ENCODE results near the gene NUSAP1.

DNA sequence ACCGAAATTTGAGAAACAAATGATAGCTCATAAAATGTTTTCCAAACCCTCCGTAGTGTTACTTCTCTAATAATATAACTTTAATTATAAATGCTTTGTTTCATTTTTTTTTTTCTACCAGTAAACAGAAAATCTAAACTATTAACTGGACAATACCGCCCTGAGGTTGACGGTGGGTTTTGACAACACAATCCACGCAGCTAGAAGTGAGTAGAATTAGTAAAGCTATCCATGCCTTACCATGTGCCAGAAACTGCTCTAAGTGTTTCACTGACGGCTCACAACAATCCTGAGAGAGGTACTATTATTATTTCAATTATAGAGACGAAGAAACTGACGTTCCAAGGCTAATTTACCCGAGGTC, 69.2 kb downstream of the NUSAP1 start:
- TF ChIP-seq, protein P1, sequence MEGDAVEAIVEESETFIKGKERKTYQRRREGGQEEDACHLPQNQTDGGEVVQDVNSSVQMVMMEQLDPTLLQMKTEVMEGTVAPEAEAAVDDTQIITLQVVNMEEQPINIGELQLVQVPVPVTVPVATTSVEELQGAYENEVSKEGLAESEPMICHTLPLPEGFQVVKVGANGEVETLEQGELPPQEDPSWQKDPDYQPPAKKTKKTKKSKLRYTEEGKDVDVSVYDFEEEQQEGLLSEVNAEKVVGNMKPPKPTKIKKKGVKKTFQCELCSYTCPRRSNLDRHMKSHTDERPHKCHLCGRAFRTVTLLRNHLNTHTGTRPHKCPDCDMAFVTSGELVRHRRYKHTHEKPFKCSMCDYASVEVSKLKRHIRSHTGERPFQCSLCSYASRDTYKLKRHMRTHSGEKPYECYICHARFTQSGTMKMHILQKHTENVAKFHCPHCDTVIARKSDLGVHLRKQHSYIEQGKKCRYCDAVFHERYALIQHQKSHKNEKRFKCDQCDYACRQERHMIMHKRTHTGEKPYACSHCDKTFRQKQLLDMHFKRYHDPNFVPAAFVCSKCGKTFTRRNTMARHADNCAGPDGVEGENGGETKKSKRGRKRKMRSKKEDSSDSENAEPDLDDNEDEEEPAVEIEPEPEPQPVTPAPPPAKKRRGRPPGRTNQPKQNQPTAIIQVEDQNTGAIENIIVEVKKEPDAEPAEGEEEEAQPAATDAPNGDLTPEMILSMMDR (conservative IDR thresholded peaks at IDR 0.05; ENCODE audit: low read length) = no peak
- TF ChIP-seq EZH2phosphoT487 (IDR thresholded peaks at IDR 0.05; ENCODE audit: borderline replicate concordance, low read depth, low read length) = no peak

All from OCI-LY7 (cell line).